IMR-90 (cell line): ENCODE results near the gene TMEM248. TPM values are rescaled to one million over a fixed set of nuclear protein-coding genes. Genes with fewer than 3 reads are reported as not detected.

Experiments
- ATAC-seq: fragments of 200-7000 bp; cut with Tn5 transposase; 2 replicates; pipeline ENCODE4 v1.9.1; 2020; ENCODE audit warnings: low read depth, mild to moderate bottlenecking, moderate library complexity
- BruUV-seq: library from RNA; stranded (reverse); fragments of 400-500 nt; replicated peaks from 2 replicates; lab custom pipeline; 2021; lab: Mats Ljungman, UMichigan
- CTCF ChIA-PET: fragments of 300-600 bp; formaldehyde crosslinking; extraction: SDS; loops from one replicate; lab custom pipeline; 2021; ENCODE audit warnings: antibody characterized with exemption; lab: Yijun Ruan, JAX
- POLR2A ChIA-PET: fragments of 300-600 bp; sonication (Branson Sonifier 250); formaldehyde crosslinking; loops from one replicate; lab custom pipeline; 2022; ENCODE audit warnings: antibody characterized with exemption; ENCODE audit not compliant: unreplicated experiment; lab: Charles Lee
- DNase-seq: peaks from one replicate; pipeline ENCODE4 v3.0.0; 2013
- H2AFZ ChIP-seq: replicated peaks from 2 replicates; pipeline ENCODE3; 2013; ENCODE audit warnings: low read length, mild to moderate bottlenecking; ENCODE audit not compliant: poor library complexity
- H2AK5ac ChIP-seq: 2 replicates; pipeline ENCODE4 v1.6.1; 2013; ENCODE audit warnings: low read depth, low read length, inconsistent platforms
- H2AK9ac ChIP-seq: replicated peaks from 2 replicates; pipeline ENCODE3; 2013; ENCODE audit warnings: mild to moderate bottlenecking, low read depth, low read length, moderate library complexity; ENCODE audit not compliant: poor library complexity
- H2BK120ac ChIP-seq: 2 replicates; pipeline ENCODE4 v1.6.1; 2013; ENCODE audit warnings: low read depth, low read length, inconsistent platforms
- H2BK15ac ChIP-seq: 3 replicates; pipeline ENCODE4 v1.6.1; 2013; ENCODE audit warnings: low read depth, low read length, inconsistent platforms
- H2BK20ac ChIP-seq: 2 replicates; pipeline ENCODE4 v1.6.1; 2013; ENCODE audit warnings: low read depth, mild to moderate bottlenecking, inconsistent platforms, low read length, moderate library complexity
- H2BK5ac ChIP-seq: 2 replicates; pipeline ENCODE4 v1.6.1; 2013; ENCODE audit warnings: mild to moderate bottlenecking, low read depth, low read length, inconsistent platforms; ENCODE audit not compliant: poor library complexity, severe bottlenecking
- H3K14ac ChIP-seq: replicated peaks from 2 replicates; pipeline ENCODE4 v1.6.1; 2013; ENCODE audit warnings: low read depth, low read length, inconsistent platforms
- H3K18ac ChIP-seq: 2 replicates; pipeline ENCODE4 v1.6.1; 2013; ENCODE audit warnings: low read depth, low read length, control low read depth
- H3K23ac ChIP-seq: 2 replicates; pipeline ENCODE4 v1.6.1; 2013; ENCODE audit warnings: low read depth, low read length, inconsistent platforms
- H3K27ac ChIP-seq: 2 replicates; pipeline ENCODE4 v1.5.1; 2013; ENCODE audit warnings: mild to moderate bottlenecking, control low read depth, low read length; ENCODE audit not compliant: insufficient read depth
- H3K27me3 ChIP-seq: 2 replicates; pipeline ENCODE4 v1.6.1; 2013; ENCODE audit warnings: low read length; ENCODE audit not compliant: control insufficient read depth, insufficient read depth
- H3K36me3 ChIP-seq: 2 replicates; pipeline ENCODE4 v1.6.1; 2013; ENCODE audit warnings: low read length, mixed read lengths; ENCODE audit not compliant: control insufficient read depth, insufficient read depth
- H3K4ac ChIP-seq: 2 replicates; pipeline ENCODE4 v1.6.1; 2013; ENCODE audit warnings: low read depth, low read length, inconsistent platforms
- H3K4me1 ChIP-seq: 2 replicates; pipeline ENCODE4 v1.6.1; 2013; ENCODE audit warnings: low read length, mixed read lengths; ENCODE audit not compliant: control insufficient read depth, insufficient read depth
- H3K4me2 ChIP-seq: 2 replicates; pipeline ENCODE4 v1.6.1; 2013; ENCODE audit warnings: low read depth, mild to moderate bottlenecking, control low read depth, low read length, moderate library complexity
- H3K4me3 ChIP-seq: 2 replicates; pipeline ENCODE4 v1.5.1; 2013; ENCODE audit warnings: low read depth, mild to moderate bottlenecking, control low read depth, low read length, moderate library complexity; ENCODE audit not compliant: insufficient read depth
- H3K56ac ChIP-seq: 2 replicates; pipeline ENCODE4 v1.6.1; 2013; ENCODE audit warnings: low read length, inconsistent platforms; ENCODE audit not compliant: insufficient read depth; ENCODE audit errors: extremely low read depth
- H3K79me1 ChIP-seq, 2 experiments: 2 replicates each; pipeline ENCODE4 v1.6.1; 2013; ENCODE audit warnings: low read length in 2 of 2, inconsistent platforms in 1 of 2, low read depth in 1 of 2
- H3K9ac ChIP-seq: 2 replicates; pipeline ENCODE4 v1.6.1; 2013; ENCODE audit warnings: low read depth, low read length, control low read depth
- H3K9me1 ChIP-seq: 2 replicates; pipeline ENCODE4 v1.6.1; 2013; ENCODE audit warnings: low read length, inconsistent platforms; ENCODE audit not compliant: insufficient read depth
- H3K9me3 ChIP-seq: 2 replicates; pipeline ENCODE4 v1.6.1; 2013; ENCODE audit warnings: low read length; ENCODE audit not compliant: control insufficient read depth, insufficient read depth
- H4K20me1 ChIP-seq: 2 replicates; pipeline ENCODE4 v1.6.1; 2013; ENCODE audit warnings: low read length, inconsistent platforms; ENCODE audit not compliant: insufficient read depth
- H4K5ac ChIP-seq: 2 replicates; pipeline ENCODE4 v1.6.1; 2013; ENCODE audit warnings: mild to moderate bottlenecking, low read depth, low read length, control low read depth
- H4K8ac ChIP-seq, 2 experiments: 2 replicates each; pipeline ENCODE4 v1.6.1; 2013; ENCODE audit warnings: low read depth in 2 of 2, low read length in 2 of 2, control low read depth in 1 of 2, inconsistent platforms in 1 of 2
- H4K91ac ChIP-seq: 2 replicates; pipeline ENCODE4 v1.6.1; 2013; ENCODE audit warnings: low read depth, low read length, inconsistent platforms; ENCODE audit not compliant: insufficient read depth
- BHLHE40 ChIP-seq: fragments of 150-350 bp; IDR thresholded peaks from 2 replicates; pipeline ENCODE4 v1.6.1; 2016; ENCODE audit warnings: mild to moderate bottlenecking, low read depth, low read length
- CEBPB ChIP-seq: IDR thresholded peaks from 2 replicates; pipeline ENCODE4 v1.6.1; 2012; ENCODE audit warnings: low read depth, low read length, improper control_type of control experiment
- CHD1 ChIP-seq: IDR thresholded peaks from 2 replicates; pipeline ENCODE4 v1.6.1; 2012; ENCODE audit warnings: low read depth, low read length, improper control_type of control experiment
- FOS ChIP-seq: fragments of 150-350 bp; IDR thresholded peaks from 2 replicates; pipeline ENCODE4 v1.6.1; 2016; ENCODE audit warnings: low read depth, low read length
- MAFK ChIP-seq: IDR thresholded peaks from 2 replicates; pipeline ENCODE4 v1.6.1; 2012; ENCODE audit warnings: low read depth, low read length, improper control_type of control experiment
- MAZ ChIP-seq: IDR thresholded peaks from 2 replicates; pipeline ENCODE4 v1.6.1; 2012; ENCODE audit warnings: low read depth, mild to moderate bottlenecking, low read length, improper control_type of control experiment, moderate library complexity, borderline replicate concordance
- POLR2A ChIP-seq: IDR thresholded peaks from 2 replicates; pipeline ENCODE4 v1.6.1; 2012; ENCODE audit warnings: mild to moderate bottlenecking, low read depth, low read length
- RAD21 ChIP-seq: IDR thresholded peaks from 2 replicates; pipeline ENCODE4 v1.6.1; 2012; ENCODE audit warnings: low read length, improper control_type of control experiment
- RFX5 ChIP-seq: IDR thresholded peaks from 2 replicates; pipeline ENCODE4 v1.8.0; 2012; ENCODE audit warnings: low read depth, mild to moderate bottlenecking, low read length, moderate library complexity
- SMC3 ChIP-seq: fragments of 150-350 bp; IDR thresholded peaks from 2 replicates; pipeline ENCODE4 v1.6.1; 2016; ENCODE audit warnings: low read depth, mild to moderate bottlenecking, antibody characterized with exemption, low read length, moderate library complexity
- USF2 ChIP-seq: fragments of 150-350 bp; IDR thresholded peaks from 2 replicates; pipeline ENCODE4 v1.6.1; 2017; ENCODE audit warnings: mild to moderate bottlenecking, antibody characterized with exemption, low read length, low read depth
- WGBS, 2 experiments: methylation state at CpG; one replicate each; pipeline versions ENCODE4 v1.1.5 to v1.1.7; 2013; ENCODE audit warnings: missing lambda C conversion rate in 2 of 2; ENCODE audit not compliant: insufficient read length in 1 of 2; ENCODE audit errors: extremely low coverage in 2 of 2; 5-methylcytosine and 5-hydroxymethylcytosine counted together
- dilution Hi-C: fragments of 300-500 bp; cut with HindIII; formaldehyde crosslinking; loops from one replicate; pipeline ENCODE4 v1.14.3; 2018; ENCODE audit warnings: low sequenced_read_pairs; ENCODE audit not compliant: unreplicated experiment
- in situ Hi-C: fragments of 300-500 bp; cut with MboI; formaldehyde crosslinking; loops from 3 replicates; pipeline ENCODE4 v1.14.3; 2019; ENCODE audit warnings: low sequenced_read_pairs, inconsistent platforms, mixed read lengths
- intact Hi-C: fragments of 100-400 bp; cut with micrococcal nuclease; formaldehyde crosslinking; loops from 2 replicates; pipeline ENCODE4 v1.10.0; 2022
- polyA plus RNA-seq, 3 experiments: library from polyadenylated mRNA; depleted of rRNA; stranded (reverse); fragments of >200 nt; gene quantifications; 2 replicates each; pipeline ENCODE4 v1.2.3, GENCODE V29; 2012; ENCODE audit warnings: low replicate concordance in 1 of 3
- total RNA-seq: library from RNA; depleted of rRNA; stranded (reverse); fragments of >200 nt; gene quantifications from 2 replicates; pipeline ENCODE4 v1.2.3, GENCODE V29; 2012
- TF ChIP-seq, protein P1 (sequence below): conservative IDR thresholded peaks from 2 replicates; pipeline ENCODE4 v1.5.1; 2012; ENCODE audit warnings: mild to moderate bottlenecking, low read depth, low read length, improper control_type of control experiment
- TF ChIP-seq, protein P2 (sequence below): fragments of 150-350 bp; IDR thresholded peaks from 2 replicates; pipeline ENCODE4 v1.6.1; 2016; ENCODE audit warnings: low read depth, mild to moderate bottlenecking, low read length, moderate library complexity, borderline replicate concordance

The TMEM248 gene
- total and polyA plus RNA-seq, 2 of the 4 experiments (the other 2 are of a cell fraction): 103 to 175 TPM

- no peak for TF ChIP-seq SMC3
Observed at GRCh38 chr7:66958538-66959350, 37.7 kb downstream of the TMEM248 start (continued).

DNA sequence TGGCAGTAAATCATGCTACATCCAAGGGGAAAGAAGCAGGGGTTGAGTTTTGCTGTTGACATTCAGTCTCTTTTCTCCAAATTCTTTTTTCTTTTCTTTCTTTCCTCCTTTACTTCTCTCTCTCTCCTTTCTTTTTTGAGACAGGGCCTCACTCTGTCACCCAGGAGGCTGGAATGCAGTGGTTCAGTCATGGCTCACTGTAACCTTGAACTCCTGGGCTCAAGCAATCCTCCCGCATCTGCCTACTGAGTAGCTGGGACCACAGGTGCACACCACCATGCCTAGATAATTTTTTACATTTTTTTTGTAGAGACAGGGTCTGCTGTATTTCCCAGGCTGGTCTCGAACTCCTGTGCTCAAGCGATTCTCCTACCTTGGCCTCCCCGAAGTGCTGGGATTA lies 39.2 kb downstream of the TMEM248 start:
- H2BK15ac ChIP-seq: no peak overlapping the region
- peaks cover 0 to 19% of the 10 kb centered on the region in 2 experiments; a peak in 3 of 4 replicates for H3K79me1 ChIP-seq
- H2BK120ac ChIP-seq: no peak overlapping the region
- no TSS peak for BruUV-seq
- DNase-seq (no peak), ATAC-seq (no peak)
- no peak overlapping the region for H3K4me2 ChIP-seq
- intact Hi-C loops: no loop called here
- no peaks in the 10 kb centered on the region for H3K27me3 ChIP-seq
- no peak overlapping the region for H3K4ac ChIP-seq
- no peak overlapping the region for H3K14ac ChIP-seq
- no peak overlapping the region for H4K91ac ChIP-seq
- H4K5ac ChIP-seq: no peak overlapping the region
- H3K23ac ChIP-seq: no peak overlapping the region
- no peaks in the 10 kb centered on the region for H4K20me1 ChIP-seq
- ChIA-PET CTCF (no interaction called here), POLR2A (no interaction called here)
- no peak overlapping the region for H2BK20ac ChIP-seq
- H3K9ac ChIP-seq: no peak overlapping the region
- 90% methylated on average over 2 of the region's 4 CpGs; no CpG with 5 or more reads in 1 of the 2 experiments for WGBS, 2 experiments
- no peak overlapping the region for H2AK5ac ChIP-seq
- no peak overlapping the region for H2BK5ac ChIP-seq
- H3K27ac ChIP-seq: no peak overlapping the region
- H4K8ac ChIP-seq: no peak overlapping the region
- in situ Hi-C loops: no loop called here
- H3K18ac ChIP-seq: no peak overlapping the region
- H3K9me3 ChIP-seq: no peaks in the 10 kb centered on the region
- no peaks in the 10 kb centered on the region for H3K4me1 ChIP-seq
- H3K56ac ChIP-seq: no peak overlapping the region
- H3K36me3 ChIP-seq: peaks cover 36% of the 10 kb centered on the region
- peaks cover 3% of the 10 kb centered on the region; the same call in 1 of the 2 replicates for H3K9me1 ChIP-seq
- dilution Hi-C loops: no loop called here
- no peak overlapping the region for H2AFZ ChIP-seq
- H2AK9ac ChIP-seq: no peak overlapping the region
- H3K4me3 ChIP-seq: no peak overlapping the region
- TF ChIP-seq, protein P1, sequence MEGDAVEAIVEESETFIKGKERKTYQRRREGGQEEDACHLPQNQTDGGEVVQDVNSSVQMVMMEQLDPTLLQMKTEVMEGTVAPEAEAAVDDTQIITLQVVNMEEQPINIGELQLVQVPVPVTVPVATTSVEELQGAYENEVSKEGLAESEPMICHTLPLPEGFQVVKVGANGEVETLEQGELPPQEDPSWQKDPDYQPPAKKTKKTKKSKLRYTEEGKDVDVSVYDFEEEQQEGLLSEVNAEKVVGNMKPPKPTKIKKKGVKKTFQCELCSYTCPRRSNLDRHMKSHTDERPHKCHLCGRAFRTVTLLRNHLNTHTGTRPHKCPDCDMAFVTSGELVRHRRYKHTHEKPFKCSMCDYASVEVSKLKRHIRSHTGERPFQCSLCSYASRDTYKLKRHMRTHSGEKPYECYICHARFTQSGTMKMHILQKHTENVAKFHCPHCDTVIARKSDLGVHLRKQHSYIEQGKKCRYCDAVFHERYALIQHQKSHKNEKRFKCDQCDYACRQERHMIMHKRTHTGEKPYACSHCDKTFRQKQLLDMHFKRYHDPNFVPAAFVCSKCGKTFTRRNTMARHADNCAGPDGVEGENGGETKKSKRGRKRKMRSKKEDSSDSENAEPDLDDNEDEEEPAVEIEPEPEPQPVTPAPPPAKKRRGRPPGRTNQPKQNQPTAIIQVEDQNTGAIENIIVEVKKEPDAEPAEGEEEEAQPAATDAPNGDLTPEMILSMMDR: no peak
- no peak for TF ChIP-seq RFX5
- TF ChIP-seq POLR2A: no peak
- no peak for TF ChIP-seq SMC3
- TF ChIP-seq USF2: no peak
- TF ChIP-seq, protein P2, sequence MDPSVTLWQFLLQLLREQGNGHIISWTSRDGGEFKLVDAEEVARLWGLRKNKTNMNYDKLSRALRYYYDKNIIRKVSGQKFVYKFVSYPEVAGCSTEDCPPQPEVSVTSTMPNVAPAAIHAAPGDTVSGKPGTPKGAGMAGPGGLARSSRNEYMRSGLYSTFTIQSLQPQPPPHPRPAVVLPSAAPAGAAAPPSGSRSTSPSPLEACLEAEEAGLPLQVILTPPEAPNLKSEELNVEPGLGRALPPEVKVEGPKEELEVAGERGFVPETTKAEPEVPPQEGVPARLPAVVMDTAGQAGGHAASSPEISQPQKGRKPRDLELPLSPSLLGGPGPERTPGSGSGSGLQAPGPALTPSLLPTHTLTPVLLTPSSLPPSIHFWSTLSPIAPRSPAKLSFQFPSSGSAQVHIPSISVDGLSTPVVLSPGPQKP: no peak
- no peak for TF ChIP-seq CHD1
- TF ChIP-seq RAD21: no peak
- TF ChIP-seq MAFK: no peak
- no peak for TF ChIP-seq BHLHE40
- TF ChIP-seq FOS: no peak
- no peak for TF ChIP-seq CEBPB
- TF ChIP-seq MAZ: no peak
